CD4-positive, alpha-beta T cell treated with Interleukin-1 beta for 1 hour (primary cell): ENCODE data around the gene BMAL2.

Source experiments
- DNase-seq, 2 donors: peaks; one replicate each; pipeline ENCODE4 v3.0.0-alpha.2; 2020 to 2022

The BMAL2 gene

DNA sequence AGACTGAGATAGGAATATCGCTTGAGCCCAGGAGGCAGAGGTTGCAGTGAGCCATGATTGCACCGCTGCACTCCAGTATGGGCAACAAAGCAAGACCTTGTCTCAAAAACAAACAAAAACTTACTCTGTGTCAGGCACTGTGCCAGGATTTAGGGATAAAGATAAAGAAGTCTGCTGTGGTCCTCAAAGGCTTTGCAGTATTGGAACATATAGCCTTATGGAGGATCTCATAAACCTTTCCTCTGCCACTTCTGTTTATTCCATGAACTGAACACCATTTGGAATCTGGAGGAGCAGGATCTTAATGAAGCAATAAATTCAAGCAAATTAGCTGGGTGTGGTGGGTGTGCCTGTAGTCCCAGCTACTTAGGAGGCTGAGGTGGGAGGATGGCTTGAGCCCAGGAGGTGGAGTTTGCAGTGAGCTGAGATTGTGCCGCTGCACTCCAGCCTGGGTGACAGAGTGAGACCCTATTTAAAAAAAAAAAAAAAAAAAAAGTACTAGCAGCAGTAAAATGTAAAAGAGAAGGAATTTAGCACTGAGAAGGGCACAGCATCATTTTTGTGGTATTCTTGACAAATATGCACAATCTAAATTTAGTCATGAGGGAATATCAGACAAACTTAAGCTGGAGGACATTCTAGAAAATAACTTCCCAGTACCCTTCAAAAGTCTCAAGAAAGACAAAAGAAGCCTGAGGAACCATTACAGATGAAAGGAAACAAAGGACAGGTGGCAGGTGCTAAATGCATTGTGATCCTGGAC is 27.1 kb downstream of the BMAL2 start:
- DNase-seq = no peak

DNA sequence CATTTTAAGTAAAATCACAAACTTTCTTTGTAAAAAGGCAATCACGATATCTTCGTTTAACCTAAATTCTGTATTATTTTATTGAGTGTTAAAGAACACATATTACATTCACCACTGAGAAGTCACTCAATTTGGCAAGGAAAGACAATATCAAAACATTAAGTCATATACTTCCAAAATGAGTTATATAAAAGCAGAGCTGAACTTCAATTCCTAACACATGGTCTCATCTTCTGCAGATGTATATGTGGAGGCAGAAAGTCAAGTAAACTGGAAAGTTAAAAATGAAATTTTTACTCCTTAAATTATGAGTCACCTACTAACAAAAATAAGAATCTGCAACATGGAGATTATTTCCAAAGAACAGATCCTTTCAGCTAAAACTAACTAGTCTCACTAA is 28.7 kb downstream of the BMAL2 start:
- DNase-seq = no peak

DNA sequence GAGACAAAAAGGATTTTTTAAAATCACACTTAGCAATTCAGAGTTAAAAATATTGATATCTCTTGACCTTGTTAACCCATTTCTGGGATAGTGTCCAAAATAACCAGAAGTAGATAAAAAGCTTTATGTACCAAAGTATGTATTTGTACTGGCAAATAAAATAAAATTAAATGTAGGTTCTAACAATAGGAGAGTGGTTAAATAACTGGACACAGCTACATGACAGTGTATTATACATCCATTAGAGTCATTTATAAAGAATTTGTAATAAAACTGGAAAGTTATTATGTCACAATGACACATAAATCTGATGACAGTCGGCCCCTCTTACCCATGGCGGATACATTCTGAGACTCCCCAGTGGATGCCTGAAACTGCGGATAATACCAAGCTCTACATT is 34.0 kb downstream of the BMAL2 start:
- no peak for DNase-seq

DNA sequence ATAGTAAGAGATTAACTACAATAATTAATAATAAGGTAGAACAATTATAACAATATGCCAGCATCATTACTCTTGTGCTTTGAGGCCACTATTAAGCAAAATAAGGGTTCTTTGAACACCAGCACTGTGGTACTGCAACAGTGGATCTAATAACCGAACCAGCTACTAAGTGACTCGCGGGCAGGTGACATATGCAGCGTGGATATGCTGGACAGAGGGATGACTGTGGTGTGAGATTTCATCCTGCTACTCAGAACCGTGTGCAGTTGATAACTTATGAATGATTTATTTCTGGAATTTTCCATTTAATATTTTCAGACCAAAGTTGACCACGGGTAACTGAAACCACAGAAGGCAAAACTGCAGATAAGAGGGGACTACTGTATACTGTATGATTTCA is 34.4 kb downstream of the BMAL2 start:
- DNase-seq = no peak

DNA sequence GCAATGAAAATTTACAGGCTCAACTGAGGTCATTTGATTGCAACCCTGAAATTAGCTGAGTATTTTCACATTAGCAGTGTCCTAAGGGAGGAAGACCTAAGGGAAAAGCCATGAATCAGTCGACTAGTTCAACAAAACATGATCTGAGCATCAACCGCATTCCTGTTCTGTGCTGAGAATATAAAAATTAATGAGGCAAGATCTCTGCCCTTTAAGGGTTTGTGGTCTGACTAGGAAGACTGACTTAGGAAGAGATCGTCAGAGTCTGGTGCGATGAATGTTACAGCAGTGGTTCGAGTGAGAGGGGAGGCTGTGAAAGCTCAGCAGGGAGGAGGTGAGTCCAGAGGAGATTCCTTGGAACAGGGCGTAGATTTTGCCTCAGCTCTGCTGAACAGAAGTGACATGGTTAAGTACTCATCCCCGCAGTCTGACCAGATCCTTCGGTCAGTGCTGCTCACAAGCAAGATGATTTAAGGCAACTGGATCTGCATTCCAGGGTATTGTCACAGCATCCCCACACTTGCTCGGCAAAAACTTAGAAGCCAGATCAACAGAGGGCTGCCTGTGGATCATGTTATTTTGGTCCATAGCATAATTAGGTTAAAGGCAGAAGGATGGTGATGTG is 49.6 kb downstream of the BMAL2 start:
- DNase-seq = no peak
